ENCODE measurements around the gene CFAP299. TPM values are rescaled to one million over a fixed set of nuclear protein-coding genes. Genes with fewer than 3 reads are reported as not detected.
"Not testable (repeated sequence)": the region's sequence is repeated elsewhere in the genome, so short reads cannot be mapped to it uniquely, and the experiment has no call there.

The CFAP299 gene
- total and polyA plus RNA-seq, 7 donors, result 1.4 TPM; not detected in 6

GRCh38 chr4:80431203-80431965 lies 95.9 kb downstream of the CFAP299 start:
- WGBS, 2 donors, result 84 to 88% methylated on average over 5 of the region's 5 CpGs
- no peaks in the 10 kb centered on the region for H3K27me3 ChIP-seq

GRCh38 chr4:80434238-80434637 lies 98.7 kb downstream of the CFAP299 start:
- DNase-seq, result no peak
- TF ChIP-seq EP300 (IDR thresholded peaks at IDR 0.05), result no peak
- TF ChIP-seq, protein P1, sequence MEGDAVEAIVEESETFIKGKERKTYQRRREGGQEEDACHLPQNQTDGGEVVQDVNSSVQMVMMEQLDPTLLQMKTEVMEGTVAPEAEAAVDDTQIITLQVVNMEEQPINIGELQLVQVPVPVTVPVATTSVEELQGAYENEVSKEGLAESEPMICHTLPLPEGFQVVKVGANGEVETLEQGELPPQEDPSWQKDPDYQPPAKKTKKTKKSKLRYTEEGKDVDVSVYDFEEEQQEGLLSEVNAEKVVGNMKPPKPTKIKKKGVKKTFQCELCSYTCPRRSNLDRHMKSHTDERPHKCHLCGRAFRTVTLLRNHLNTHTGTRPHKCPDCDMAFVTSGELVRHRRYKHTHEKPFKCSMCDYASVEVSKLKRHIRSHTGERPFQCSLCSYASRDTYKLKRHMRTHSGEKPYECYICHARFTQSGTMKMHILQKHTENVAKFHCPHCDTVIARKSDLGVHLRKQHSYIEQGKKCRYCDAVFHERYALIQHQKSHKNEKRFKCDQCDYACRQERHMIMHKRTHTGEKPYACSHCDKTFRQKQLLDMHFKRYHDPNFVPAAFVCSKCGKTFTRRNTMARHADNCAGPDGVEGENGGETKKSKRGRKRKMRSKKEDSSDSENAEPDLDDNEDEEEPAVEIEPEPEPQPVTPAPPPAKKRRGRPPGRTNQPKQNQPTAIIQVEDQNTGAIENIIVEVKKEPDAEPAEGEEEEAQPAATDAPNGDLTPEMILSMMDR (IDR thresholded peaks at IDR 0.05), result no peak
- TF ChIP-seq POLR2AphosphoS5 (IDR thresholded peaks at IDR 0.05), result no peak
- TF ChIP-seq POLR2A (IDR thresholded peaks at IDR 0.05), result no peak
- 44 to 92% methylated on average over 1 of the region's 1 CpG for WGBS, 2 donors
- no peak overlapping the region for H3K27ac ChIP-seq
- H3K4me3 ChIP-seq, result no peak overlapping the region
- no peaks in the 10 kb centered on the region for H3K27me3 ChIP-seq
- intact Hi-C loops (cut with DNase I), result no loop called here
- no peaks in the 10 kb centered on the region for H3K36me3 ChIP-seq
- no peaks in the 10 kb centered on the region for H3K9me3 ChIP-seq
- H3K4me1 ChIP-seq, result no peaks in the 10 kb centered on the region

More at GRCh38 chr4:80431203-80431965, 95.9 kb downstream of the CFAP299 start:
- H3K36me3 ChIP-seq, result no peaks in the 10 kb centered on the region
- no peak overlapping the region for H3K27ac ChIP-seq
- no peak overlapping the region for H3K4me3 ChIP-seq
- intact Hi-C loops (cut with DNase I), result no loop called here
- DNase-seq, result no peak
- no peaks in the 10 kb centered on the region for H3K4me1 ChIP-seq
- TF ChIP-seq POLR2A (IDR thresholded peaks at IDR 0.05) (no peak), EP300 (IDR thresholded peaks at IDR 0.05) (no peak), POLR2AphosphoS5 (IDR thresholded peaks at IDR 0.05) (no peak)
- TF ChIP-seq, protein P1 (IDR thresholded peaks at IDR 0.05), result no peak
- H3K9me3 ChIP-seq, result no peaks in the 10 kb centered on the region

- WGBS, 2 donors, result 51 to 63% methylated on average over 1 of the region's 1 CpG
These were observed 102.5 kb downstream of the CFAP299 start for GRCh38 chr4:80438016-80438415.

DNA sequence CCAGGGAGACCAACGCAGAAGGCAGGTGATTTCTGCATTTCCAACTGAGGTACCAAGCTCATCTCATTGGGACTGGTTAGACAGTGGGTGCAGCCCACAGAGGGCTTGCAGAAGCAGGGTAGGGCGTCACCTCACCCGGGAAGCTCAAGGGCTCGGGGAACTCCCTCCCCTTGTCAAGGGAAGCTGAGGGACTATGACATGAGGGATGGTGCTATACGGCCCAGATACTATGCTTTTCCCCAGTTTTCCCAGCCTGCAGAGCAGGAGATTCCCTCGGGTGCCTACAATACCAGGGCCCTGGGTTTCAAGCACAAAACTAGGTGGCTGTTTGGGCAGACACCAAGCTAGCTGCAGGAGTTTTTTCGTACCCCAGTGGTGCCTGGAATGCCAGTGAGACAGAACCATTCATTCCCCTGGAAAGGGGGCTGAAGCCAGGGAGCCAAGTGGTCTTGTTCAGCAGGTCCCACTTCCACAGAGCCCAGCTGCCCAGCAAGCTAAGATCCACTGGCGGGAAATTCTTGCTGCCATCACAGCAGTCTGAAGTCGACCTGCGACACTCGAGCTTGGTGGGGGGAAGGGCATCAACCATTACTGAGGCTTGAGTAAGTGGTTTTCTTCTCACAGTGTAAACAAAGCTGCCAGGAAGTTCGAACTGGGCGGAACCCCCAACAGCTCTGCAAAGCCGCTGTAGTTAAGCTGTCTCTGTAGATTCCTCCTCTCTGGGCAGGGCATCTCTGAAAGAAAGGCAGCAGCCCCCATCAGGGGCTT lies 103.9 kb downstream of the CFAP299 start:
- WGBS, 2 donors, result 68% methylated on average over 14 of the region's 14 CpGs

More at GRCh38 chr4:80438016-80438415, 102.5 kb downstream of the CFAP299 start:
- no peaks in the 10 kb centered on the region for H3K27me3 ChIP-seq
- H3K4me3 ChIP-seq, result no peak overlapping the region
- TF ChIP-seq, protein P1 (IDR thresholded peaks at IDR 0.05), result no peak
- TF ChIP-seq EP300 (IDR thresholded peaks at IDR 0.05) (no peak), POLR2A (IDR thresholded peaks at IDR 0.05) (no peak), POLR2AphosphoS5 (IDR thresholded peaks at IDR 0.05) (no peak)
- DNase-seq, result no peak
- H3K9me3 ChIP-seq, result no peaks in the 10 kb centered on the region
- no peak overlapping the region for H3K27ac ChIP-seq
- no peaks in the 10 kb centered on the region for H3K4me1 ChIP-seq
- H3K36me3 ChIP-seq, result no peaks in the 10 kb centered on the region
- intact Hi-C loops (cut with DNase I), result no loop called here

GRCh38 chr4:80446248-80446647 lies 110.7 kb downstream of the CFAP299 start:
- TF ChIP-seq, protein P1 (IDR thresholded peaks at IDR 0.05), result no peak
- no peak for TF ChIP-seq POLR2AphosphoS5 (IDR thresholded peaks at IDR 0.05)
- TF ChIP-seq EP300 (IDR thresholded peaks at IDR 0.05), result no peak
- no peak for TF ChIP-seq POLR2A (IDR thresholded peaks at IDR 0.05)
- Histone ChIP-seq H3K4me3 (no peak overlapping the region), H3K36me3 (no peaks in the 10 kb centered on the region), H3K9me3 (no peaks in the 10 kb centered on the region), H3K27me3 (no peaks in the 10 kb centered on the region), H3K4me1 (no peaks in the 10 kb centered on the region), H3K27ac (no peak overlapping the region)
- intact Hi-C loops (cut with DNase I), result no loop called here
- DNase-seq, result no peak

More for the DNA sequence above, 103.9 kb downstream of the CFAP299 start:
- H3K4me1 ChIP-seq; H3K27ac ChIP-seq; H3K27me3 ChIP-seq; intact Hi-C loops (cut with DNase I); H3K4me3 ChIP-seq; H3K9me3 ChIP-seq; DNase-seq; H3K36me3 ChIP-seq: not testable (repeated sequence)
